Activated CD8-positive, alpha-beta memory T cell treated with anti-CD3 and anti-CD28 coated beads for 36 hours (primary cell): ENCODE measurements around the gene YLPM1. TPM values are rescaled to one million over a fixed set of nuclear protein-coding genes. Genes with fewer than 3 reads are reported as not detected.

ENCODE experiments used
- CTCF ChIA-PET: fragments of 350-600 bp; sonication (Branson Sonifier 250); formaldehyde crosslinking; loops from one replicate; lab custom pipeline; 2021; ENCODE audit warnings: antibody characterized with exemption; lab: Charles Lee
- POLR2A ChIA-PET: fragments of 350-600 bp; sonication (Branson Sonifier 250); formaldehyde crosslinking; loops from one replicate; lab custom pipeline; 2021; ENCODE audit warnings: antibody characterized with exemption; lab: Charles Lee
- total RNA-seq, 2 experiments: library from RNA; stranded (reverse); gene quantifications; one replicate each; pipeline ENCODE4 v1.2.3, GENCODE V29; 2021

Gene YLPM1
- total RNA-seq, 2 experiments from 2014 or later, result 50.2 to 52.9 TPM

GRCh38 chr14:74765721-74766120, 2.6 kb downstream of the YLPM1 start:
- POLR2A ChIA-PET, result no interaction called here
- CTCF ChIA-PET, result no interaction called here

DNA sequence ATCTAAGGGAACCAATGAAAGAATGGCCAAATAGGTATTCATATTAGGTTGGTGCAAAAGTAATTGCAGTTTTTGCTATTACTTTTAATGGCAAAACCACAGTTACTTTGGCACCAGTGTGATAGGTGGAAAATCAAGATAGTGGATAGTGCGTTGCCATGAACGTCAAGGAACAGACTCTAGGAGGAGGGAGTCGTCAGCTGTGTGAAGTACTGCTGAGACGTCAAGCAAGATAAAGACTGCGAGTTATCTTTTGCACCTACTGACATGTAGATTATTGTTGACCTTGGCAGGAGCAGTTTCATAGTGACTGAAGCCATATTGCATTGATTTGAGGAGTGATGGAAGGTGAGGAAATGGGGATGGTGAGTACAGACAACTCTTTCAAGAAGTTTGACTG, 8.3 kb downstream of the YLPM1 start:
- POLR2A ChIA-PET, result no interaction called here
- CTCF ChIA-PET, result interaction anchor here (1.4 kb wide), 1 partner anchor 158 kb away, joined by 4 read pairs; no protein-coding TSS in a partner anchor

GRCh38 chr14:74784634-74785033, 21.5 kb downstream of the YLPM1 start:
- CTCF ChIA-PET, result interaction anchor here (1.3 kb wide), 1 partner anchor 16 kb away, joined by 3 read pairs; no protein-coding TSS in a partner anchor
- POLR2A ChIA-PET, result interaction anchor here (0.5 kb wide), 1 partner anchor 58 kb away, joined by 7 read pairs; no protein-coding TSS in a partner anchor

DNA sequence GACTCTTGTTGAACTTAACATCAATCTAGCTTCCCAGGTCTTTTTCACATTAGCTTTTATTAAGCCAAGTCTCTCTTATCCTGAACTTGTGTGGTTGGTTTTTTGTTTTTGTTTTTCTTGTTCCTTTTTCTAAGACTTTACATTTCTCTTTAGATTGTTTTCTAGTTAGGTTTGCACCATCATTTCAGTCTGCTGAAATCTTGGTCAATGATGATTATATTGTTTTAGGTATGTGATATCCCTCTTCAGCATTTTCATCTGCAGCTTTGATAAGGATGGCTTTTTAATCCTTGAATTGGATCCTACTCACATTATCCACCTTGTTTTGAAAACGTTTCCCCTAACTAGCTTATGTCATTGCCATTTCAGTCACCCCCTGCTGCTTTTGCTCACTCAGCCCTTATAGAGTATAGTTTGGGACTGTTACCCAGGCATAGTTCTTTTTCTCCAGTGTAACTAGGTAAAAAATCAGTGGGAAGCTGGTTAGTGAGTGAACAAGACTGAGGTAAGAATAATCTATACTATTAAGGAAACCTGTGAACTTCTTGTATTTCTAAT, 22.0 kb downstream of the YLPM1 start:
- ChIA-PET POLR2A (interaction anchor here (0.6 kb wide), 1 partner anchor 1354 kb away, joined by 3 read pairs; no protein-coding TSS in a partner anchor), CTCF (interaction anchor here (1.3 kb wide), 1 partner anchor 16 kb away, joined by 3 read pairs; no protein-coding TSS in a partner anchor)

GRCh38 chr14:74786796-74787315, 23.7 kb downstream of the YLPM1 start:
- CTCF ChIA-PET, result no interaction called here
- POLR2A ChIA-PET, result no interaction called here

GRCh38 chr14:74792249-74793039, 29.3 kb downstream of the YLPM1 start:
- CTCF ChIA-PET, result interaction anchor here (1.2 kb wide), 1 partner anchor 181 kb away, joined by 3 read pairs; no protein-coding TSS in a partner anchor
- POLR2A ChIA-PET, result no interaction called here

- CTCF ChIA-PET, result no interaction called here
- POLR2A ChIA-PET, result no interaction called here
Measured at GRCh38 chr14:74793506-74794155, 30.5 kb downstream of the YLPM1 start.

- ChIA-PET POLR2A (no interaction called here), CTCF (no interaction called here)
Measured at GRCh38 chr14:74794947-74795346, 31.8 kb downstream of the YLPM1 start.

DNA sequence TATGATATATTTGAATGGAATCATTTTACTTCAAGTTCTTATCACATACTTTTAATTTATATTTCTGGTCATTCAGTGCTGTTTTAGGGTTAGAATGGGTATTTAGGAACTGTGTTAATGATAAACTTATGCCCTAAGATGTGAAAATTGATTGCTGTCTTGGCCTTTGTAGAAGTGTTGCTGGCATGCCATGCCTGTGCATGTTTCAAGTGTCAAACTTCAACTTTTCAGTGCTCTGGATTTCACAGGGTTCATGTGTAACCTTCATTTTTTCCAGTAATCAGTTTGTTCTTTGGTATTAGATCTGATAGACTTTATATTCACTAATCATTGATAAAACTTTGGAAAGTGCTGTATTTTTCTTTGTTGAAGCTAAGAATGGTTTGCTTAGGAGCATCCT, 36.6 kb downstream of the YLPM1 start:
- POLR2A ChIA-PET, result no interaction called here
- CTCF ChIA-PET, result no interaction called here

DNA sequence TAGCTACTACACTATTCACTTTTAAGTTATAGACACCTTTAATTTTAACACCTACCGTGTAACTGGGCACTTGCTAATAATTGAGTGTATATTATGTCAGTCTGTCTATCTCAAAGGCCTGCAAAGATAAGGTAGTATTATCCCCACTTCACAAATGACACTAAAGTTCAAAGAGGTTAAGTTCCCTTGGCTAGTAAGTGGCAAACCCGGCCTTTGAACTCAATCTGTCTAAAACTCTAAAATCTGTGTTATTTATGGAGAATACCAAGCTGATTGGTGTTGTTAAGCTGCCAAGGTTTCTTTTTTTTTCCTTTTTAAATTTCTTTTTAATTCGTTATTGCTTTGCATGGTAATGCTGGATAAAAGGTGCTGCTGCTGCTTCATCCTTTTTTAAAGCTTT, 37.7 kb downstream of the YLPM1 start:
- ChIA-PET CTCF (interaction anchor here (0.6 kb wide), 1 partner anchor 16 kb away, joined by 3 read pairs; no protein-coding TSS in a partner anchor), POLR2A (no interaction called here)

GRCh38 chr14:74801396-74801795, 38.3 kb downstream of the YLPM1 start:
- ChIA-PET CTCF (no interaction called here), POLR2A (no interaction called here)

- CTCF ChIA-PET, result interaction anchor here (0.8 to 1.0 kb wide), 2 partner anchors 40 to 196 kb away, joined by 4 to 5 read pairs; no protein-coding TSS in a partner anchor
- POLR2A ChIA-PET, result no interaction called here
Measured at GRCh38 chr14:74804219-74804825, 41.2 kb downstream of the YLPM1 start.

DNA sequence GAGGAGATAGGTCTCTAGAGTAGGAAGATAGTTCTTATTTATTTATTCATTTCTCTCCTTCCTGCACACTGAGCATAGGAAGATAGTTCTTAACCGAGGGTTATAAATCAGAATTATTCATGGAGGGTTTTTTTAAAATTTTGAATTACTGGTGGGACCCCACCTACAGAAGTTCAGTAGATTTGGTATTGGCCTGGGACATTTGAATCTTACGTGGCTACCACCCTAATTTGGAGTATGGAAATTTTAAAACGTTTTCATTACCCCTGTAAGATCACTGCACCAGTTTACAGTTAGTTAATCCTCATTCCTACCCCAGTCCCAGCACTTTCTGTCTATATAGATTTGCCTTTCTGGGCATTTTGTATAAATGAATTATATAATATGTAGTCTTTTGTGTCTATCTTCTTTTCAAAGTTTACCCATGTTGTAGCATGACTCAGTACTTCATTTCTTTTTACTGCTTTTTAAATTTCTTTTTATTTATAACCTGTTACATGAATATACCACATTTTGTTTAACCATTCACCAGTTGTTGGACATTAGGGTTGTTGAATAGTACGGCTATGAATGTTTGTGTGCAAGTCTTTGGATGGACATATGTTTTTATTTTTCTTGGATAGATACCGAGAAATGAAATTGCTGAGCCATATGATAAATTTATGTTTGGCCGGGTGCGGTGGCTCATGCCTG, 44.9 kb downstream of the YLPM1 start:
- ChIA-PET POLR2A (no interaction called here), CTCF (no interaction called here)

DNA sequence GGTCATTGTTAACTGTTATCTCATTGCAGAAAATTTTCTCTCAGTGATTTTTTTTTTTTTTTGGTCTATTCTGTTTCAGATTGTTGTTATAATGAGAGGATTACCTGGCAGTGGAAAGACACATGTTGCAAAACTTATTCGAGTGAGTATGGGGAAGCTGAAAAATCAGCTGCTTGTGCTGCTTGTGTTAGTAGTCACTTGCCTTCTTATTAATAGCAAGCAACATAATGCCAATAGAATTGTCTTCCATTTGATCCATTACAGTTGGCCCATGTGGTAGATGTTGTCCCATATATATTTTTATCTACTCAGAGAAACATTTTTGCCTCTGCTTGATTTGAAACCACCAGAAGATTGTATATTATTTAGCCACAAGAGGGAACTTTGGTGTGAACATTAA, 53.0 kb downstream of the YLPM1 start:
- CTCF ChIA-PET, result no interaction called here
- POLR2A ChIA-PET, result no interaction called here

DNA sequence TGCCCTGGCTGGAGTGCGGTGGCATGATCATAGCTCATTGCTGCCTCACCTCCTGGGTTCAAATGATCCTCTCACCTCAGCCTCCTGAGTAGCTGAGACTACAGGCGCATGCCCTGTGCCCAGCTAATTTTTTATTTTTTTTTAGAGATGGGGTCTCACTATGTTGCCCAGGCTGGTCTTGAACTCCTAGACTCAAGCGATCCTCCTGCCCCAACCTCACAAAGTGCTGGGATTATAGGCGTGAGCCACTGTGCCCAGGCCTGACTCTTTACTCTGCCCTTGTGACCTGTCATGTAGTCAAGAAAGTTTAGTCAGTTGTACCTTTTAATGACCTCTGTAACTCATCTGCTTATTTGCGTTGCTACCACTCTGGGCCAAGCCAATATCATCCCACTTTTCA, 57.2 kb downstream of the YLPM1 start:
- ChIA-PET CTCF (no interaction called here), POLR2A (no interaction called here)

DNA sequence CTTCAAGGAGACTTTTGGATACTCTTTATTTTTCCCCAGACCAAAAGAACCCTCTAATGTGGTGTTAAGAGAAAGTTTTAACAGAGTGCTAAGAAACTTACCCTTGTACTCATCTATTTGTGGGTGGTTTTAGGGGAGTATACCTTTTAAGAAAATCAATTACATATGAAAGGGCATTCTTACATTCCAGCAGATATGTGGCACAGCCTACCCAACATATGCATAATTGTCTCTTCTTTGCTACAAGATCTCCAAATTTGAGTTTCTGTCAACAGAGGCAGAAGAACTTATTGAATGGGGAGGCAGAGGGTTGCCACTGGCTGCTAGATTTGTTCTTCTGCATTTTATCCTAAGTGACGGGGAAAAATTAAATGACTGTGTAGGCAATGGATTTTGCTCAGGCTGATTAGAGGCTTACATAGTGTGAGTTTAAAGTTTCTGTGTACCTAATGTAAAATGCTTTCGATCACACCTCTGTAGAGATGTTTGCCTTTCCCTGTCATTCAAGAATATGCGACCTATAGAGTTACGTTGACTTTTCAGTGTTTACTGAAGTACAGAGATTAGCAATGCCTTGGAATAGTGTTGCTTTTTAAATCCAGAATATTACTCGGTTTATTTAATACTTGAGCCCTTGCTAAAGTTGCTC, 58.3 kb downstream of the YLPM1 start:
- ChIA-PET CTCF (interaction anchor here (1.1 kb wide), 1 partner anchor 40 kb away, joined by 3 read pairs; no protein-coding TSS in a partner anchor), POLR2A (no interaction called here)

DNA sequence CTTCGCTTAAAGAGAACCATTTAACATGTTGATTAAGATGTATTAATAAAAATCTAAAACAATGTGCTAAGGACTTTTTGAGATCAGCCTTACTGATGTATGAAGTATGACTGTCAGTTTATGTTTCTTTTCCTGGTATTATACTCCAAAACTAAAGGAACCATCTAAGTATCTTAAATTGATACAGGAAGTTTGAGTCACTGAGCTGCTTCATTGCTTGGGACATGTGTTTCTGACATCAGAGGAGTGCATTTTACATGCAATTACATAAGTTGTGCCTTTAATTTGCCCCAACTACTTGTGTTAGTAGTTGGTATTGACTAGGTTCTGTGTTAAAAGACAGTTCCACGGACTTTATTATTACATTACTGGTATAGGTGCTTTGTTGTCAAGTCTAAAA, 61.9 kb downstream of the YLPM1 start:
- POLR2A ChIA-PET, result no interaction called here
- CTCF ChIA-PET, result no interaction called here

GRCh38 chr14:74826574-74826973, 63.5 kb downstream of the YLPM1 start:
- CTCF ChIA-PET, result no interaction called here
- POLR2A ChIA-PET, result no interaction called here
